Prostate gland (tissue), 2 donors: Measurements from ENCODE around the gene OGA. TPM values are rescaled to one million over a fixed set of nuclear protein-coding genes. Genes with fewer than 3 reads are reported as not detected.
A peak's percentile ranks its signal among the peaks of the same experiment; 100 is the strongest.

Source experiments
- DNase-seq: peaks from one replicate; pipeline ENCODE4 v3.0.0-alpha.2; 2019; ENCODE audit warnings: low spot score
- H3K27ac ChIP-seq, 2 donors: fragments of 200-600 bp; sonication (generic); 2 replicates each; pipeline ENCODE4 v1.5.1; 2017 to 2019
- H3K27me3 ChIP-seq: fragments of 200-600 bp; sonication (generic); replicated peaks from 2 replicates; pipeline ENCODE4 v1.5.1; 2019; ENCODE audit not compliant: insufficient read depth
- H3K36me3 ChIP-seq, 2 donors: fragments of 200-600 bp; sonication (generic); 1 replicate in 1 of 2; 2 replicates in 1 of 2; pipeline versions ENCODE4 v1.5.1 to v1.8.1; 2017 to 2019
- H3K4me1 ChIP-seq: fragments of 200-600 bp; sonication (generic); replicated peaks from 2 replicates; pipeline ENCODE4 v1.5.1; 2019
- H3K4me3 ChIP-seq, 2 donors: fragments of 200-600 bp; sonication (generic); 2 replicates each; pipeline ENCODE4 v1.5.1; 2017 to 2019
- H3K9me3 ChIP-seq: fragments of 200-600 bp; sonication (generic); 2 replicates; pipeline ENCODE4 v1.5.1; 2017
- POLR2A ChIP-seq: fragments of 450-650 bp; IDR thresholded peaks from one replicate; pipeline ENCODE4 v1.6.1; 2016; ENCODE audit warnings: antibody characterized with exemption, mild to moderate bottlenecking
- POLR2AphosphoS5 ChIP-seq: sonication (generic); formaldehyde crosslinking; IDR thresholded peaks from one replicate; pipeline ENCODE4 v1.6.1; 2017; ENCODE audit warnings: antibody characterized with exemption
- WGBS: methylation state at CpG from one replicate; pipeline ENCODE4 v1.1.5; 2018; 5-methylcytosine and 5-hydroxymethylcytosine counted together
- intact Hi-C: fragments of 100-400 bp; cut with DNase I; formaldehyde crosslinking; loops from one replicate; pipeline ENCODE4 v1.14.2; 2022
- total RNA-seq, 2 donors: library from RNA; depleted of rRNA; stranded (reverse); fragments of >200 nt; gene quantifications; one replicate each; pipeline ENCODE4 v1.1.0, GENCODE V29; 2016
- TF ChIP-seq, protein P1 (sequence below), 4 experiments: fragments of 200-600 bp in 2 of 4; fragments of 450-650 bp in 2 of 4; sonication (generic) in 2 of 4; IDR thresholded peaks; 1 replicate in 3 of 4; 2 replicates in 1 of 4; pipeline ENCODE4 v1.5.1; 2016 to 2019; ENCODE audit warnings: antibody characterized with exemption in 4 of 4, mild to moderate bottlenecking in 2 of 4, moderate library complexity in 2 of 4

Gene OGA
- total RNA-seq, 2 donors from 2014 or later = 82.5 to 143 TPM

DNA sequence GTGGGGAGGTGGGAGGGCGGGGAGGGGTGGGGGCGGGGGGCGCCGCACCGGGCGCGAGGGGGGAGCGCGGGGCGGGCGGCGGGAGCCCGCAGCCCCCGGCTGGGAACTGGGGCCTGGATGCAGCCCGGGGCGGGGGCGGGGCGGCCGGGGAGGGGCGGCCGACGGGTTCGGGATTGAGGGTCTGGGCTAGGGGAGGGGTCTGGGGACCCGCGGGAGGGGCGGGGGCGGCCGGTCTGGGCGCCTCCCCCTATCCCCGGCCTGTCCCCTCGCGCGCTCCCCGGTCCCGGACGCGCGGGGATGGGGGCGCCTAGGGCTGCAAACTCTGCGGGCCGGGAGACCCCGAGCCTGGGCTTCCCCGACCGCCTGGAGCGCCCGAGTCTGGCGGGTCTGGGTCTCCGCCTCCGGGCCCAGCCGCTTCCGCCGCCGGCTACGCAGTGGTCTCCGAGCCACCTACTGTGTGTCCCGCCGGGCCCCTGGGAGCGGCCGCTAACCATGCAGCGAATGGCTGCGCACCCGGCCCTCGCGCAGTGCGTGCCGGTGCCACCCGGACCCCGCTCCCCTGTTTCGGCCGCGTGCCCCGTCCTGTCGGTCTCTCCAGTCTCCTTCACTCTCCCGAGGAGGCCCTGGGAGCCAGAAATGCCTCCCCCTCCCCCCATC, 42.0 kb downstream of the OGA start:
- DNase-seq = no peak
- Histone ChIP-seq H3K36me3 (no peaks in the 10 kb centered on the region), H3K9me3 (no peaks in the 10 kb centered on the region), H3K27ac (no peak overlapping the region), H3K4me3 (peak overlapping the region in 1 of 2 donors; percentile 24), H3K27me3 (peaks cover 14% of the 10 kb centered on the region), H3K4me1 (peaks cover 3% of the 10 kb centered on the region)
- 18% methylated on average over 16 of the region's 74 CpGs for WGBS
- TF ChIP-seq POLR2AphosphoS5 = no peak
- TF ChIP-seq, protein P1, sequence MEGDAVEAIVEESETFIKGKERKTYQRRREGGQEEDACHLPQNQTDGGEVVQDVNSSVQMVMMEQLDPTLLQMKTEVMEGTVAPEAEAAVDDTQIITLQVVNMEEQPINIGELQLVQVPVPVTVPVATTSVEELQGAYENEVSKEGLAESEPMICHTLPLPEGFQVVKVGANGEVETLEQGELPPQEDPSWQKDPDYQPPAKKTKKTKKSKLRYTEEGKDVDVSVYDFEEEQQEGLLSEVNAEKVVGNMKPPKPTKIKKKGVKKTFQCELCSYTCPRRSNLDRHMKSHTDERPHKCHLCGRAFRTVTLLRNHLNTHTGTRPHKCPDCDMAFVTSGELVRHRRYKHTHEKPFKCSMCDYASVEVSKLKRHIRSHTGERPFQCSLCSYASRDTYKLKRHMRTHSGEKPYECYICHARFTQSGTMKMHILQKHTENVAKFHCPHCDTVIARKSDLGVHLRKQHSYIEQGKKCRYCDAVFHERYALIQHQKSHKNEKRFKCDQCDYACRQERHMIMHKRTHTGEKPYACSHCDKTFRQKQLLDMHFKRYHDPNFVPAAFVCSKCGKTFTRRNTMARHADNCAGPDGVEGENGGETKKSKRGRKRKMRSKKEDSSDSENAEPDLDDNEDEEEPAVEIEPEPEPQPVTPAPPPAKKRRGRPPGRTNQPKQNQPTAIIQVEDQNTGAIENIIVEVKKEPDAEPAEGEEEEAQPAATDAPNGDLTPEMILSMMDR (IDR thresholded peaks at IDR 0.05) = no peak
- no peak for TF ChIP-seq POLR2A
- intact Hi-C loops = no loop called here

DNA sequence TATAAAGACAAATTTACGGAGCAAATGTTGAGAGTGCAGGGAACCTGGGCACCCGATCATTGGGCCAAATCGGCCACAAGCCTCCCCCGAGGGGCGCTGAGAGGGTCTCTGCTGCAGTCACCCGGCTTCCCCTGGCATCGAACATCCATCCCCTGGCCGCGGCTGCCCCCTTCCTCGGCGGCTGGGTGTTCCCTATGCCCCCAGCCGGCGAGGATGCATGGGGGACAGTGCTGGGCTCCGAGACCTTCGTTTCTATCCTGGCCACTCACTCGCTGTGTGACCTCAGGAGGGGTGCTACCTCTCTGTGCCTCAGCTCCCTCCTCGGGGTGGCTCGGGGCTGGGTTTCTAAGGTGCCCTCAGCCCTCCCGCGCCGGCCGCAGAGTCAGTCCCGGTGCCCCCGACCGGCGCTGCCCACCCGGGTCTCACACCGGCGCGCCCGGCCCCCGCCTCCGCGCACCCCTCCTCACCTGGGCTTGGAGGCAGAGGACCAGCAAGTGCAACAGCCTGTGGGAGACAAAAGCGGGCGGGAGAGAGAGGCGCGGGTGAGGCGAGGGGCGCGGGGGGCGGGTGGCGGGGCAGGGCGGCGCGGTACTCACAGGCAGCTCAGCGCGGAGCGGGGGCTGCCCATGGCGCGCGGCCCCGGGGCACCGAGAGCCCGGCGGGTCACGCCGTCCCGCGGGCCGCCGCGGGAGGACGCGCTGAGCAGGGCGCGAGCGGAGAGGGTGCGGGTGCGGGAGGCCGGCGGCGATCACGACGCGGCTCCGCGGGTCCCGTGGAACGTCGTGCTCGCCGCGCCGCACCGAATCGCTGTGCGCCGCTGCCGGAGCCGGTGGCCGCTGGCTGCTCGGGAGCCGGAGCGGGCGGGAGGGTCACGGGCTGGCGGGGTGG, 42.7 kb downstream of the OGA start, which contains the start of gene FGF8:
Gene FGF8, minus strand, starts transcription at position 842 of the 888 bp plus-strand sequence. Its CDS starts 214 bp downstream, at position 628.
- no peak within 1 kb of the TSS for H3K27ac ChIP-seq
- H3K27me3 ChIP-seq = peaks cover 16% of the 10 kb centered on the region
- 2% methylated on average over 57 of the region's 98 CpGs for WGBS
- H3K9me3 ChIP-seq = no peaks in the 10 kb centered on the region
- H3K4me1 ChIP-seq = peaks cover 3% of the 10 kb centered on the region
- H3K36me3 ChIP-seq = no peaks in the 10 kb centered on the region
- TF ChIP-seq POLR2A (no peak), POLR2AphosphoS5 (no peak)
- TF ChIP-seq, protein P1 (IDR thresholded peaks at IDR 0.05) = no peak
- intact Hi-C loops = no loop called here
- H3K4me3 ChIP-seq = peak within 1 kb of the TSS; percentile 4 to 24
- no peak for DNase-seq

DNA sequence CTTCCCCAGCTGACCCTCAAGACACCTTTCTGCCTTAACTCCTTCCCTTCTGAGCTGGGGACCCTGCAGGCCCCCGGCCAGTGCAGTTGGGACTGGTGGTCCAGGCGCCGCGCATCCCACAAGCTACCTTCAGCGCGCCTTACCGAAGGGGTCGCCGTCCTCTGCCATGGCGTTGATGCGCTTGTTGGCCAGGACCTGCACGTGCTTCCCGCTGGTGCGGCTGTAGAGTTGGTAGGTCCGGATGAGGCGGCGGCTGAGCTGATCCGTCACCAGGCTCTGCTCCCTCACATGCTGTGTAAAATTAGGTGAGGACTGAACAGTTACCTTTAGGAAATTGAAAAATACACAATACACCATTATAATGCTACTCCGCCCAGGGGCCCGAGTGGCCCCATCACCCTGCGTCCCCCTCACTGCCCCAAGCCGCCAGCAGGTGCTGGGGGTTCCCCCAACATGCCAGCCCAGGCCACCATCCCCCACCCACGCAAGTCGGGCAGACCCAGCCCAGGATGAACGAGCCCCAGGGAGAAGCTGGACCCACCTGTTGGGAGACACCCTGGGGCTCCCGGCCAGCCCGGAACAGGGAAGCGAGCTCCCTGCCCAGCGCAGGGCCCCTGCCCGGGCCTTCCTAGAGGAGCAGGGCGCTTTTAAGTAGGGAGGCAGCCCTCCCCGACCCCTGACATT, 43.5 kb downstream of the OGA start:
- intact Hi-C loops = no loop called here
- Histone ChIP-seq H3K27me3 (peaks cover 16% of the 10 kb centered on the region), H3K4me1 (peaks cover 3% of the 10 kb centered on the region), H3K4me3 (no peak overlapping the region), H3K36me3 (no peaks in the 10 kb centered on the region), H3K27ac (no peak overlapping the region), H3K9me3 (no peaks in the 10 kb centered on the region)
- TF ChIP-seq POLR2A (no peak), POLR2AphosphoS5 (no peak)
- TF ChIP-seq, protein P1 (IDR thresholded peaks at IDR 0.05) = no peak
- no peak for DNase-seq
- 17% methylated on average over 31 of the region's 32 CpGs for WGBS

DNA sequence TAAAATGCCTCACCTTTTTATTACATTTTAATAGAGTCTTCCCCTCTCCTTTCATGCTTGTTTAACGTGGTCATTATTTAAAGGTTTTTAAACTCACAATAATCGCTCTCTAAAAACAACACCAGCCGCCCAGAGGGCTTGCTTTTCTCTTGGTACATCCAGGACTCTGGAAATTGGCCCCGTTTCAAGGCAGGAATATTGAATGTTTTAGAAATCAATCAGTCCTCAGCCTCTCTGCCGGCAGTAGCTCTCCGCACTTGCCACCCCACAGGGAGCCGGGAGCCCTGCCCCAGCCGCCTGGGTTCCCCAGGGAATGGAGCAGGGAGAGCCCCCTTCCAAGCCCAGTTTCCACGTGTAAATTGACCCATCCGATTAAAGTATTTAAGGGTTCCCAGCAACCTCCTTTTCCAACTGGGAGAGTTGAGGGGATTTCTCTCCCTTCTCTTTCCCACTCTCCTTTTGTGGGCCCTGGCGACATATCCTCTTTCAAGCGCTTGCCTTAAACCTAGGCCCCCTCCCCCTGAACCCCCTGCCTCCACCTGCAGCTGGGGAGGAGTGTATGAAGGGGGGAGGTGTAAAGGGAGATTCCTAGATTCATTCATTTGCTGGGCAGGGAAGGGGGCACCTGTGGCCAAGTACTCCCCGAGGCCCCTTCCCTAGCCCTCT, 44.2 kb downstream of the OGA start:
- TF ChIP-seq, protein P1 (IDR thresholded peaks at IDR 0.05) = no peak
- no peak for TF ChIP-seq POLR2A
- no peak for TF ChIP-seq POLR2AphosphoS5
- H3K4me3 ChIP-seq = no peak overlapping the region
- no peak for DNase-seq
- H3K4me1 ChIP-seq = peaks cover 3% of the 10 kb centered on the region
- H3K36me3 ChIP-seq = no peaks in the 10 kb centered on the region
- H3K27me3 ChIP-seq = peaks cover 16% of the 10 kb centered on the region
- no peaks in the 10 kb centered on the region for H3K9me3 ChIP-seq
- WGBS = 17% methylated on average over 13 of the region's 13 CpGs
- intact Hi-C loops = no loop called here
- no peak overlapping the region for H3K27ac ChIP-seq
